ENCODE results near the gene NFASC.

NFASC gene

DNA sequence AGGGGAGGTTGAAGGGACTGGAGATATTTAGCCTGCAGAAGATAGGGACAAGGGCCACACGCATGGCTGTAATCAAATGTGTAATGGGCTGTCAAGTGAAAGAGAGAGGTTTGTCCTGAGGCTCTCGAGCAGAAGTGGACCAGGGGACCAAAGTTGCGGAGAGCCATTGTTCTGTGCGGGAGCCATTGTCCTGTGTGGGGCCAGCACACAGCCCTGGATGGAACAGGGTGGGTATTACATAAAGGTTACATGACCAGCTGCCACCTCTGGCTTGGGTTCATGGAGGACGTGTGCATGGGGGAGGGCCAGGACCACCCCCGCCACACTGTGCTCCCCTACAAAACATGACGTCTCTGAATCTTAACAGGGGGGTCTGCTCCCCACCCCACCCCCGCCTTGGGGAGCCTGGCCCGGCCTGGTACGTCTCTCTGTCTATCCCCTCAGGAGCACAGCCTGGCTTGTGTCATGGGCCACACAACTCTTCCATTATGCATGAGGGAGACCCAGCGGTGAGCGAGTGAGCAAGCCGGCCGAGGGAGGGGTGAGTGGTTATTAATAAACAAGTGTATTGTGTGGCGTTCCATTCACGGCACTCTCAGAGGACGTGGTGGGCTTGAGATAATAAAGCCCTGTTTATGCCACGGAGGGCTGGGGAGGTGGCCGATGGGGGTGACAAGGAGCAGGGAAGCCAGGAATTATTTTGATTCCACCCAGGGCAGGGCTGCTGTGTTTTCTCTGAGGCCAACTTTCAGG is at the start of gene NFASC:
TSS of gene NFASC (plus strand) at position 703 of the 753 bp plus-strand sequence. CDS start 73,454 bp downstream, outside the sequence.
- DNase-seq (ENCODE audit: low read depth in 2 of 2): no peak

- no peak for DNase-seq (ENCODE audit: low read depth in 2 of 2)
Measured at GRCh38 chr1:204821476-204821875, 49.2 kb upstream of the NFASC start.

GRCh38 chr1:204821924-204822323 is 48.7 kb upstream of the NFASC start:
- DNase-seq (ENCODE audit: low read depth in 2 of 2): no peak

GRCh38 chr1:204826970-204827369 is 43.7 kb upstream of the NFASC start:
- DNase-seq (ENCODE audit: low read depth in 2 of 2): no peak

GRCh38 chr1:204828352-204828850 is 42.3 kb upstream of the NFASC start:
- peak; percentile 3 to 41 for DNase-seq (ENCODE audit: low read depth in 2 of 2)

GRCh38 chr1:204829133-204829825 is 41.4 kb upstream of the NFASC start:
- no peak for DNase-seq (ENCODE audit: low read depth in 2 of 2)

DNA sequence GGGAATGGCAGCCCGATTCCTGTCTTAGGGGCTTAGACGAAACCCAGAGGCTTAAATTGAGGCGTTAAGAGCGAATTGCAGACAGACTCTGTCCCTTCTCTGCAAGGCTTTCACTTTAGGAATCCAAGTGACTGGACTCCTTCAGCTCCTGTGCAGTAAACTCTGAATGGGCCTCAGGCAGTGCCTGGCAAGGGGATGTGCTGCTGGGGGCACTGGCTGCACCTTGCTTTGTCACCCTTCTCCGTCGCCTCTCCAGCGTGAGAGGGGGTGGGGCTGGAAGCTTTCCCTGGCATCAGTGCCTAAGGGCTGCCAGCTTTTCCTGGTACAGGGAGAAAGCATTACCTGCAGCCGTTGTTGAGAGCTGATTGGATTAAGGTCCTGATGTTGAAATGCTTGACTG is 39.9 kb upstream of the NFASC start:
- no peak for DNase-seq (ENCODE audit: low read depth in 2 of 2)

- DNase-seq (ENCODE audit: low read depth in 2 of 2): no peak
Measured at GRCh38 chr1:204831186-204831585, 39.5 kb upstream of the NFASC start.

- no peak for DNase-seq (ENCODE audit: low read depth in 2 of 2)
Measured at GRCh38 chr1:204834336-204834735, 36.3 kb upstream of the NFASC start.

DNA sequence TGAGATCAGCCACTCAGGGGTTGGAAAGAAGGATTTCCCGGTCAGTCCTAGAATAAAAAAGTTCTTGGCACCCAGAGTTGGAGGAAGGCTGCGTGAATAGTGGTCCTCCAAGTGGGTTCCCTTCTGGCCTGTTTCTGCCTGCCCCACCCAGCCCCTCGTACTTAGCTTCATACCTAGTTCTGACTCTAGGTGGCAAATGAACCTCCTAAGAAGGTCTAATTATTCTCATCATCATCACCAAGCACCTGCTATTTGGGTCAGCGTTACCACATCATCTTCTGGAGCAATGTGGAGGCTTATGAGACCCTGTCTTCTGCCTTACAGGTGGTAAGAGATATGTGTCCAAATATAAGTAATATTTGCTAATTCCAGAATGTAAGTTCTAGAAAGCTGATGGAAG is 35.9 kb upstream of the NFASC start:
- no peak for DNase-seq (ENCODE audit: low read depth in 2 of 2)

GRCh38 chr1:204835737-204836136 is 34.9 kb upstream of the NFASC start:
- no peak for DNase-seq (ENCODE audit: low read depth in 2 of 2)

GRCh38 chr1:204836856-204837255 is 33.8 kb upstream of the NFASC start:
- DNase-seq (ENCODE audit: low read depth in 2 of 2): no peak

DNA sequence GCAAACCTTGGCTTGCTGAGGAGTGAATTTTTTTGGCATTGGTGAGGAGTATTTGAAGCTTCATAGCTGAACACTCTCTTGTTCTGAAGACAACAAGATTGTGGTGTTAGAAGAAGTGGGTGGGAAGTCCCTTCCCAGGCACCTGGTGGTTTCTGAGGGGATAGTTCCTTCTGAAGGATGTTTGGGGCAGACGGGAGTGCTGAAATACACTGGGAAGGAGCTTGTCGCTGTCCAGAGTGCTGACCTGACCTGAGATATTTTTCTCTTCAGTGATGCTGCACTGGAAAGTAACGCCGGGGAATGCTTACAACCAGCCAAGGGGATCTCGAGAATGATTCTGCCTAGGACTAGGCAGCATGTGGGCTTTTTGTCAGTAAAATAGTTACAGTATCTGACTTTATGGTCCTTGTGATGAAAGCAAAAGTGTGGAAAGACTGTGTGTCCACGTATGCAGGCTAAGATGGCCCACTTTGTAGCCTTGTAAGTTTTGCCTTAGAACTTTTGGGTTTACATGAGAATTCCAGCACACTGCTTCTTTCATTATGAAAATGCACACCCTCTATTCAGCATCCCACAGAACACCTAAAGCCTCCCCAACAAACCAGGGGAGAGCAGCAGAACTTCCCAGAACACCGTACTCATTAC is 33.1 kb upstream of the NFASC start:
- DNase-seq (ENCODE audit: low read depth in 2 of 2): no peak

DNA sequence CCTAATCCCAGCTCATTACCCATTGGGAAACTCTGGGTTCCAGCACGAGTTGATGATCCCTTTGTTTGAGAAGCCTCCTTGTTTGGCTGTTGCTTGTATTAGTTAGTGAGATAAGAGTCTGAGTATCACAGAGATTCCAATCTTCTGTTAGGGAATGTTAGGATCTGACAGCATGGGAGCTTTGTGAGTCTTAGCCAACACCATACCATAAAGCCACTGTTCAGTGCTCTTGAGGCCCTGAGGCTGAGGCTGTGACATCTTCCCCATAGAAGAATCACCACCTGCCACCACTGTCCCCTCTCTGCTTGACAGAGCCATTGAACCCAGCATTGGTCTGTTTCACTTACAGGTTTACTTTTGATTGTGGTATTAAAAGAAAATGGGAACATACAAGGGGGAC is 29.3 kb upstream of the NFASC start:
- no peak for DNase-seq (ENCODE audit: low read depth in 2 of 2)

GRCh38 chr1:204841798-204842197 is 28.9 kb upstream of the NFASC start:
- DNase-seq (ENCODE audit: low read depth in 2 of 2): no peak

DNA sequence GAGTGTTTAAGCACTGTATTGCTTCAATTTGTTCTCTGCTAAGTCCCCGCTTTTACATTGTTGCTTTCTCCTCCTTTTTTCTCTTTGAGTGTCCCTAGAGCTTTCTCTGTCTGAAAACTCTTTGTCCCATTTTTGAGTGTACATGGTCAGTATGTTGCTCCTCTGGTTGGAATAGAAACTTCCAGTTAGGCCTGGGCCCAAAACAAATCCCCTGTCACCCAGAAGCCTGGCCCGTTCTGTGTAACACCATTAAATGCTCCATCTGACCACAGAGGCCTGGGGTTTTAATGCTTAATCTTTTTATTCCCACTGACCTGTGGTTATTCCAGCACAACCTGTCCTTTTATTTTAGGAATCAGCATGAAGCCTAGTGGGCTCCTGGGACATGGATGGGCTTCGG is 28.3 kb upstream of the NFASC start:
- no peak for DNase-seq (ENCODE audit: low read depth in 2 of 2)

- DNase-seq (ENCODE audit: low read depth in 2 of 2): no peak
Measured at GRCh38 chr1:204842892-204843291, 27.8 kb upstream of the NFASC start.

- DNase-seq (ENCODE audit: low read depth in 2 of 2): no peak
Measured at GRCh38 chr1:204846546-204846945, 24.1 kb upstream of the NFASC start.

DNA sequence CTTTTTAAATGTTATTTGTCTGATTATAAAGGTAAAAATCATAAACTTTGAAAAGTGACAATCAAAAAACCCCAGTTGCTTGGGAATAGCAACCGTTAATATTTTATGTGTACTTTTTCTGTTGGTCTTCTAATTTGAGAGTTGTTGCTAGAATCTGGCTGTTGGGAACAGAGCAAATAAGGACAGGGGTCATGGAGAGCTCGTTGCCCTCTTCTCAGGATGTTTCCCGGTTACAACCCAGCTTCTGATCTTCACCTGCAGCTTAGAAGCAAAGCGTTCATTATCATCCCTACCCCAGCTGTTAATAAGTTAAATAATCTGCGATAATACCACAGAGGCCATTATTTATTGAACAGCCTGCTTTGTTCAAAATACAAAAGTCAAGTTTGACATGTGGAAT is 22.1 kb upstream of the NFASC start:
- no peak for DNase-seq (ENCODE audit: low read depth in 2 of 2)

DNA sequence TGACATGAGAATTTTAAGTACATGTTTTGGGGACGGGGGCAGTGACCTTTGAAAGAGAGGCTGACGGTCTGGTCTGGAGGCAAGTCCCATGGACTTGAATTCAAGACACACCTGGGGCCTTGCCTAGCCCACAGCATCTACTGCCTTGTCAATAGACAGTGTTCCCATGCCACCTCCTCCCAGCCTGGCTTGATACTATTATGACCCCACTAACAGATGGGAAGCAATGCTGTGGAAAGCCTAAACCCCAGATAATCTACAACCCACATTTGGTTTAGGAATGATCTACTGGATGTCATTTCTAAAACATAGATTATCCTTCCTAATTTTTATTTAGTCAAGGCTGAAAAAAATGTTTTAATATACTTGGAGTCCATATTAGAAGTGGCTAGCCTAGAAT is 17.8 kb upstream of the NFASC start:
- DNase-seq (ENCODE audit: low read depth in 2 of 2): no peak

DNA sequence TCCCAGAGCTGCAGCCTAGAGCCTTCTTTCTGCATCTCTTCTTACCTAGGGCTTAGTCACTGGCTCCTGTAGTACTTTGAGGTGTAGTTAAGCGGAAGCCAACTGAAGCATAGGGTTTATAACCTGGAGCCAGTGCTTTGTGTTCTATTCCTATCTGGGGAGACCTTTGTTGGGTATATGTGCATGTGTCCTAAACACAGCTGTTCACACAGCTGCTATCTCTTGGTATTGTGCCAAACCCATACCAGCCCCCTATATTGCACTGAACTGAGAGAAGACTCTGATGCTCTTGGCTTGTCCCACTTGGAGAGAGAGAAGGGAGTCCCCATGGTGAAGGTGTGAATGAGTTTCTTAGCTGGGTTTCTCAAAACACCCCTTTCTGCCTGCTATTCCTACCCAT is 17.2 kb upstream of the NFASC start:
- DNase-seq (ENCODE audit: low read depth in 2 of 2): no peak

DNA sequence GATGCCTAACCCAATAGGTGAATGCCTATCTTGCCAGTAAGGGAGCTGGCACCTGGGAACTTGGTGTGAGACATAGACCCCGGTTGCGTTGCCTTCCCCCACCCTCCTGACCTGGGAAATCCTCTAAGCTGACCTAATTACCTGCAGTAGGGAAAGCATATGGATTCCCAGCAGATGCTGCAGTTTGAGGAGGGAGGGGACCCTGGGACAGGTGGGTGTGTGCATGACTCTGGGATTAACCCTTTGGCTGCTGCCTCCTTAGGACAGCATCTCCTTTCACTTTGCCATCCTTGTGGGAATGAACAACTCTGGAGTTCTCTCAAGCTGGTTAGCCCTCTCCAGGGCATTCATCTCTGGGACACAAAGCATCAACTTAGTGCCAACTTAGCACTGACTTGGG is 16.4 kb upstream of the NFASC start:
- DNase-seq (ENCODE audit: low read depth in 2 of 2): no peak

DNA sequence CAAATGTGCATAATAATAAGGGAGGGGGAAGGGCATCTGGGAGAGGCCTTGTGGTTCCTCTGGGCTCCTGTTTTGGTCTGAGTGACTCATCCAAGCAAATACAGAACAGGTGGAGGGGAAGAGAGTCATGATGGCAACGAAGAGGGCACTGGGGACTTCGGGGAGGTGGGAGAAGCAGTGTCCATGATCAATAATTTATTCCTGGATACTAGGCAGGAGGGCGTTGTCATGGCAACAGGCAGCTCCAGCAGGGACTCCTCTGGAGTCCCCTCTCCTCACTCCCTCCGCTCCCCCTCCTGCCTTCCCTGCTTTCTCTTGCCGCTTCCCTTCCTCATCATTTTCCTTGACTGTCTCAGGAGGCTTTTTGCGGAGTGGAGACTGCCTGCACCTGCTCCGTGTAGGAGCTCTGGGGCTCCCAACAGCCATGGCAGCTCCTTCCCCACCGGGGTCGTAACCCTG is 12.3 kb upstream of the NFASC start:
- no peak for DNase-seq (ENCODE audit: low read depth in 2 of 2)

Measured in stimulated activated CD4-positive, alpha-beta T cell treated with anti-CD3 and anti-CD28 coated beads, Interleukin-12 subunit alpha, Interleukin-12 subunit beta, amount 100 ng/mL, for 24 hours (primary cell).